Chondrocyte (in vitro differentiated cells): ENCODE results near the gene MTFR1L. TPM values are rescaled to one million over a fixed set of nuclear protein-coding genes. Genes with fewer than 3 reads are reported as not detected.

Source experiments
- DNase-seq: peaks from one replicate; pipeline ENCODE4 v3.0.0; 2021; ENCODE audit warnings: mixed read lengths, low spot score
- H3K27ac Mint-ChIP-seq: one replicate; pipeline ENCODE4 v1.8.0; 2021; ENCODE audit warnings: mild to moderate bottlenecking, moderate library complexity, mixed read lengths; ENCODE audit not compliant: unreplicated experiment
- H3K27me3 Mint-ChIP-seq: 2 replicates; pipeline ENCODE4 v1.8.0; 2021; ENCODE audit warnings: low read depth, mixed read lengths
- H3K36me3 Mint-ChIP-seq: 2 replicates; pipeline ENCODE4 v1.8.0; 2021; ENCODE audit warnings: low read depth, mixed read lengths
- H3K4me1 Mint-ChIP-seq: 2 replicates; pipeline ENCODE4 v1.8.0; 2021; ENCODE audit warnings: low read depth, mild to moderate bottlenecking, mixed read lengths
- H3K4me3 Mint-ChIP-seq: one replicate; pipeline ENCODE4 v1.8.0; 2021; ENCODE audit warnings: mild to moderate bottlenecking, moderate library complexity, mixed read lengths; ENCODE audit not compliant: unreplicated experiment
- H3K9me3 Mint-ChIP-seq: 2 replicates; pipeline ENCODE4 v1.8.0; 2021; ENCODE audit warnings: low read depth, mixed read lengths
- CTCF ChIP-seq: fragments of 200-600 bp; sonication (generic); IDR thresholded peaks from 2 replicates; pipeline ENCODE4 v1.5.0; 2021; ENCODE audit warnings: antibody characterized with exemption, mild to moderate bottlenecking, moderate library complexity
- long read RNA-seq: library from polyadenylated mRNA; stranded (forward); transcript quantifications from one replicate; pipeline ENCODE4 v2.0.0, GENCODE V29; 2021
- total RNA-seq: library from RNA; stranded (reverse); gene quantifications from 3 replicates; pipeline ENCODE4 v1.2.1, GENCODE V29; 2021

MTFR1L gene
- 51.2 to 67.1 TPM (median 51.2 TPM) in 3 replicates for total RNA-seq
- long read RNA-seq, transcript MTFR1L-203 (7 exons, 2,004 nt) = major isoform, 51 of 98 reads
- long read RNA-seq, transcript MTFR1L-210 (7 exons, 1,873 nt) = minor isoform, 11 of 98 reads
- long read RNA-seq, partial matches to known transcripts = 14 of 98 reads
- long read RNA-seq, other reads (novel, unspliced or antisense) = 17 of 98 reads

GRCh38 chr1:25819491-25820246 lies at the start of gene MTFR1L:
MTFR1L (plus strand) TSS chr1:25819954; CDS start chr1:25823105, 3,151 bp downstream.
- Mint-ChIP-seq H3K9me3 (no peaks in the 10 kb centered on the region), H3K36me3 (peaks cover 2% of the 10 kb centered on the region), H3K4me1 (peaks cover 35% of the 10 kb centered on the region), H3K27me3 (no peaks in the 10 kb centered on the region), H3K4me3 (peak within 1 kb of the TSS; percentile 98), H3K27ac (peak within 1 kb of the TSS; percentile 99)
- peak; percentile 88 for DNase-seq
- no peak for TF ChIP-seq CTCF

DNA sequence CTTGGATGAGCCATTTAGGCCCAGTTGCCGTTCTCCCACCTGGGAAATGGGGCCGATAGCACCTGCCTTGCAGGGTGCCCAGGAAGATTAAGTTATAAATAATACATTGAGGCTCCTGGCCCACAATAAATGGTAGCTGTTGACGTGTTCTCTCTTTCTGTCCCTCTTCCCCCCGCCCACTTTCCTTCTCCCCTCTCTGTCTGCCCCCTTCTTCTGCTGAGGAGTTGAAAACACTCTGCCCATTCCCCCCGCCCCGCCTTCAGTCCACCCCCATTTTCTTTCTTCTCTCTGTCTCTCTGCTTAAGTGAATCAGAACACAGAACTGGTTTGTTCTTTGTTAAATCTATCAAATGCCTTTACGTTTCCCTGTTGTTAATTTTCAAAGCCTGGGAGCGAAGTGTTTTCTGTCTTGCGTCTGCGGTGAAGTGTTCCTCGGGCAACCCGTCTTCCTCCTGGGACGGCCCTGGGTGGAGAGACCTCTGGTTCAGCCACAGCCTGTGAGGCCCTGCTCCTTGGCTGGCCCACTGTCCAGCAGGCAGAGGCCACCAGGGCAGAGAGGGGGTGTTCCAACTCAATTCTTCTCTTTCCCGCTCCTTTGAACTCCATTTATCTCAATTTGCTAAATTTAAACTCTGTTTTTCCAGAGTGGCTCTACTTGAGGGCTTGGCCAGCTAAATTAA lies 49.1 kb upstream of the MTFR1L start:
- Mint-ChIP-seq H3K4me3 (no peak overlapping the region), H3K27ac (no peak overlapping the region), H3K4me1 (peaks cover 42% of the 10 kb centered on the region), H3K9me3 (no peaks in the 10 kb centered on the region), H3K27me3 (no peaks in the 10 kb centered on the region), H3K36me3 (peaks cover 11% of the 10 kb centered on the region)
- DNase-seq = no peak
- no peak for TF ChIP-seq CTCF

- Mint-ChIP-seq H3K9me3 (no peaks in the 10 kb centered on the region), H3K27ac (no peak overlapping the region), H3K4me3 (no peak overlapping the region), H3K27me3 (no peaks in the 10 kb centered on the region), H3K4me1 (peaks cover 35% of the 10 kb centered on the region), H3K36me3 (peaks cover 11% of the 10 kb centered on the region)
- no peak for TF ChIP-seq CTCF
- no peak for DNase-seq
Observed at GRCh38 chr1:25771221-25772114, 48.3 kb upstream of the MTFR1L start.

- no peak overlapping the region for H3K27ac Mint-ChIP-seq
- H3K27me3 Mint-ChIP-seq = no peaks in the 10 kb centered on the region
- H3K9me3 Mint-ChIP-seq = no peaks in the 10 kb centered on the region
- peaks cover 11% of the 10 kb centered on the region for H3K36me3 Mint-ChIP-seq
- peaks cover 35% of the 10 kb centered on the region for H3K4me1 Mint-ChIP-seq
- H3K4me3 Mint-ChIP-seq = no peak overlapping the region
- no peak for DNase-seq
- TF ChIP-seq CTCF = no peak
Observed at GRCh38 chr1:25772164-25772563, 47.6 kb upstream of the MTFR1L start.
